Heart left ventricle (tissue), 13 donors: ENCODE results near the gene PLCB1.

Source experiments
- CTCF ChIP-seq, 12 donors: fragments of 200-600 bp; sonication (generic) in 4 of 12; IDR thresholded peaks; one replicate each; pipeline versions ENCODE4 v1.5.0 to v1.8.0; 2018 to 2022; ENCODE audit warnings: antibody characterized with exemption in 12 of 12, mild to moderate bottlenecking in 5 of 12
- POLR2A ChIP-seq, 2 donors: fragments of 450-650 bp; IDR thresholded peaks; one replicate each; pipeline ENCODE4 v1.6.1; 2017; ENCODE audit warnings: antibody characterized with exemption in 2 of 2, mild to moderate bottlenecking in 2 of 2, moderate library complexity in 2 of 2
- donor health status: ischemic (EF 13 %, LVEDD 7.1; RV severe dilation, severe dysfunction).
- donor health status: DM: no; HTN: yes; CAD: no.
- donor health status: DM: no; HTN: no; CAD: no.
- donor health status: ischemic (EF 25% LVEDD 6.9; RV normal size, moderate dysfunction).
- donor health status: ischemic (EF 25% LVEDD 5.7; RV mildly dilated, moderate dysfunction).
- donor health status: ischemic (EF 35%, LVEDD 5.7; RV mildly dilated, moderate dysfunction).
- donor health status: nonischemic (EF 11% LVEDD 7.7; RV severe dilation, severe dysfunction).
- donor health status: DM: yes; HTN: yes; CAD: no.
- donor health status: PGD.
- donor health status: ischemic (EF 29% LVEDD 5.4; RV normal size, mild dysfunction).
- donor health status: nonischemic (EF 23%, LVEDD 6.1; RV moderate dilation, normal function).

- TF ChIP-seq POLR2A (IDR thresholded peaks at IDR 0.05), result no peak
- no peak for TF ChIP-seq CTCF (IDR thresholded peaks at IDR 0.05)
Measured at GRCh38 chr20:8456765-8457164, 324.7 kb downstream of the PLCB1 start.
